IMR-90 (cell line): Measurements from ENCODE around the gene RNF32. TPM values are rescaled to one million over a fixed set of nuclear protein-coding genes. Genes with fewer than 3 reads are reported as not detected.

Experiments
- ATAC-seq: fragments of 200-7000 bp; cut with Tn5 transposase; 2 replicates; pipeline ENCODE4 v1.9.1; 2020; ENCODE audit warnings: low read depth, mild to moderate bottlenecking, moderate library complexity
- BruUV-seq: library from RNA; stranded (reverse); fragments of 400-500 nt; replicated peaks from 2 replicates; lab custom pipeline; 2021; lab: Mats Ljungman, UMichigan
- CTCF ChIA-PET: fragments of 300-600 bp; formaldehyde crosslinking; extraction: SDS; loops from one replicate; lab custom pipeline; 2021; ENCODE audit warnings: antibody characterized with exemption; lab: Yijun Ruan, JAX
- POLR2A ChIA-PET: fragments of 300-600 bp; sonication (Branson Sonifier 250); formaldehyde crosslinking; loops from one replicate; lab custom pipeline; 2022; ENCODE audit warnings: antibody characterized with exemption; ENCODE audit not compliant: unreplicated experiment; lab: Charles Lee
- DNase-seq: peaks from one replicate; pipeline ENCODE4 v3.0.0; 2013
- H2AFZ ChIP-seq: replicated peaks from 2 replicates; pipeline ENCODE3; 2013; ENCODE audit warnings: low read length, mild to moderate bottlenecking; ENCODE audit not compliant: poor library complexity
- H2AK5ac ChIP-seq: 2 replicates; pipeline ENCODE4 v1.6.1; 2013; ENCODE audit warnings: low read depth, low read length, inconsistent platforms
- H2AK9ac ChIP-seq: replicated peaks from 2 replicates; pipeline ENCODE3; 2013; ENCODE audit warnings: mild to moderate bottlenecking, low read depth, low read length, moderate library complexity; ENCODE audit not compliant: poor library complexity
- H2BK120ac ChIP-seq: 2 replicates; pipeline ENCODE4 v1.6.1; 2013; ENCODE audit warnings: low read depth, low read length, inconsistent platforms
- H2BK15ac ChIP-seq: 3 replicates; pipeline ENCODE4 v1.6.1; 2013; ENCODE audit warnings: low read depth, low read length, inconsistent platforms
- H2BK20ac ChIP-seq: 2 replicates; pipeline ENCODE4 v1.6.1; 2013; ENCODE audit warnings: low read depth, mild to moderate bottlenecking, inconsistent platforms, low read length, moderate library complexity
- H2BK5ac ChIP-seq: 2 replicates; pipeline ENCODE4 v1.6.1; 2013; ENCODE audit warnings: mild to moderate bottlenecking, low read depth, low read length, inconsistent platforms; ENCODE audit not compliant: poor library complexity, severe bottlenecking
- H3K14ac ChIP-seq: replicated peaks from 2 replicates; pipeline ENCODE4 v1.6.1; 2013; ENCODE audit warnings: low read depth, low read length, inconsistent platforms
- H3K18ac ChIP-seq: 2 replicates; pipeline ENCODE4 v1.6.1; 2013; ENCODE audit warnings: low read depth, low read length, control low read depth
- H3K23ac ChIP-seq: 2 replicates; pipeline ENCODE4 v1.6.1; 2013; ENCODE audit warnings: low read depth, low read length, inconsistent platforms
- H3K27ac ChIP-seq: 2 replicates; pipeline ENCODE4 v1.5.1; 2013; ENCODE audit warnings: mild to moderate bottlenecking, control low read depth, low read length; ENCODE audit not compliant: insufficient read depth
- H3K27me3 ChIP-seq: 2 replicates; pipeline ENCODE4 v1.6.1; 2013; ENCODE audit warnings: low read length; ENCODE audit not compliant: control insufficient read depth, insufficient read depth
- H3K36me3 ChIP-seq: 2 replicates; pipeline ENCODE4 v1.6.1; 2013; ENCODE audit warnings: low read length, mixed read lengths; ENCODE audit not compliant: control insufficient read depth, insufficient read depth
- H3K4ac ChIP-seq: 2 replicates; pipeline ENCODE4 v1.6.1; 2013; ENCODE audit warnings: low read depth, low read length, inconsistent platforms
- H3K4me1 ChIP-seq: 2 replicates; pipeline ENCODE4 v1.6.1; 2013; ENCODE audit warnings: low read length, mixed read lengths; ENCODE audit not compliant: control insufficient read depth, insufficient read depth
- H3K4me2 ChIP-seq: 2 replicates; pipeline ENCODE4 v1.6.1; 2013; ENCODE audit warnings: low read depth, mild to moderate bottlenecking, control low read depth, low read length, moderate library complexity
- H3K4me3 ChIP-seq: 2 replicates; pipeline ENCODE4 v1.5.1; 2013; ENCODE audit warnings: low read depth, mild to moderate bottlenecking, control low read depth, low read length, moderate library complexity; ENCODE audit not compliant: insufficient read depth
- H3K56ac ChIP-seq: 2 replicates; pipeline ENCODE4 v1.6.1; 2013; ENCODE audit warnings: low read length, inconsistent platforms; ENCODE audit not compliant: insufficient read depth; ENCODE audit errors: extremely low read depth
- H3K79me1 ChIP-seq, 2 experiments: 2 replicates each; pipeline ENCODE4 v1.6.1; 2013; ENCODE audit warnings: low read length in 2 of 2, inconsistent platforms in 1 of 2, low read depth in 1 of 2
- H3K9ac ChIP-seq: 2 replicates; pipeline ENCODE4 v1.6.1; 2013; ENCODE audit warnings: low read depth, low read length, control low read depth
- H3K9me1 ChIP-seq: 2 replicates; pipeline ENCODE4 v1.6.1; 2013; ENCODE audit warnings: low read length, inconsistent platforms; ENCODE audit not compliant: insufficient read depth
- H3K9me3 ChIP-seq: 2 replicates; pipeline ENCODE4 v1.6.1; 2013; ENCODE audit warnings: low read length; ENCODE audit not compliant: control insufficient read depth, insufficient read depth
- H4K20me1 ChIP-seq: 2 replicates; pipeline ENCODE4 v1.6.1; 2013; ENCODE audit warnings: low read length, inconsistent platforms; ENCODE audit not compliant: insufficient read depth
- H4K5ac ChIP-seq: 2 replicates; pipeline ENCODE4 v1.6.1; 2013; ENCODE audit warnings: mild to moderate bottlenecking, low read depth, low read length, control low read depth
- H4K8ac ChIP-seq, 2 experiments: 2 replicates each; pipeline ENCODE4 v1.6.1; 2013; ENCODE audit warnings: low read depth in 2 of 2, low read length in 2 of 2, control low read depth in 1 of 2, inconsistent platforms in 1 of 2
- H4K91ac ChIP-seq: 2 replicates; pipeline ENCODE4 v1.6.1; 2013; ENCODE audit warnings: low read depth, low read length, inconsistent platforms; ENCODE audit not compliant: insufficient read depth
- BHLHE40 ChIP-seq: fragments of 150-350 bp; IDR thresholded peaks from 2 replicates; pipeline ENCODE4 v1.6.1; 2016; ENCODE audit warnings: mild to moderate bottlenecking, low read depth, low read length
- CHD1 ChIP-seq: IDR thresholded peaks from 2 replicates; pipeline ENCODE4 v1.6.1; 2012; ENCODE audit warnings: low read depth, low read length, improper control_type of control experiment
- ELK1 ChIP-seq: fragments of 150-350 bp; IDR thresholded peaks from 2 replicates; pipeline ENCODE4 v1.6.1; 2016; ENCODE audit warnings: low read depth, mild to moderate bottlenecking, low read length, moderate library complexity, borderline replicate concordance
- POLR2A ChIP-seq: IDR thresholded peaks from 2 replicates; pipeline ENCODE4 v1.6.1; 2012; ENCODE audit warnings: mild to moderate bottlenecking, low read depth, low read length
- RCOR1 ChIP-seq: IDR thresholded peaks from 2 replicates; pipeline ENCODE4 v1.6.1; 2012; ENCODE audit warnings: mild to moderate bottlenecking, low read length, improper control_type of control experiment; ENCODE audit not compliant: insufficient replicate concordance
- RFX5 ChIP-seq: IDR thresholded peaks from 2 replicates; pipeline ENCODE4 v1.8.0; 2012; ENCODE audit warnings: low read depth, mild to moderate bottlenecking, low read length, moderate library complexity
- WGBS, 2 experiments: methylation state at CpG; one replicate each; pipeline versions ENCODE4 v1.1.5 to v1.1.7; 2013; ENCODE audit warnings: missing lambda C conversion rate in 2 of 2; ENCODE audit not compliant: insufficient read length in 1 of 2; ENCODE audit errors: extremely low coverage in 2 of 2; 5-methylcytosine and 5-hydroxymethylcytosine counted together
- dilution Hi-C: fragments of 300-500 bp; cut with HindIII; formaldehyde crosslinking; loops from one replicate; pipeline ENCODE4 v1.14.3; 2018; ENCODE audit warnings: low sequenced_read_pairs; ENCODE audit not compliant: unreplicated experiment
- in situ Hi-C: fragments of 300-500 bp; cut with MboI; formaldehyde crosslinking; loops from 3 replicates; pipeline ENCODE4 v1.14.3; 2019; ENCODE audit warnings: low sequenced_read_pairs, inconsistent platforms, mixed read lengths
- intact Hi-C: fragments of 100-400 bp; cut with micrococcal nuclease; formaldehyde crosslinking; loops from 2 replicates; pipeline ENCODE4 v1.10.0; 2022
- polyA plus RNA-seq, 3 experiments: library from polyadenylated mRNA; depleted of rRNA; stranded (reverse); fragments of >200 nt; gene quantifications; 2 replicates each; pipeline ENCODE4 v1.2.3, GENCODE V29; 2012; ENCODE audit warnings: low replicate concordance in 1 of 3
- total RNA-seq: library from RNA; depleted of rRNA; stranded (reverse); fragments of >200 nt; gene quantifications from 2 replicates; pipeline ENCODE4 v1.2.3, GENCODE V29; 2012
- TF ChIP-seq, protein P1 (sequence below): fragments of 150-350 bp; IDR thresholded peaks from 2 replicates; pipeline ENCODE4 v1.6.1; 2017; ENCODE audit warnings: mild to moderate bottlenecking, antibody characterized with exemption, low read length, low read depth

RNF32 gene
- total and polyA plus RNA-seq, 2 of the 4 experiments (the other 2 are of a cell fraction): 0.36 to 0.63 TPM

DNA sequence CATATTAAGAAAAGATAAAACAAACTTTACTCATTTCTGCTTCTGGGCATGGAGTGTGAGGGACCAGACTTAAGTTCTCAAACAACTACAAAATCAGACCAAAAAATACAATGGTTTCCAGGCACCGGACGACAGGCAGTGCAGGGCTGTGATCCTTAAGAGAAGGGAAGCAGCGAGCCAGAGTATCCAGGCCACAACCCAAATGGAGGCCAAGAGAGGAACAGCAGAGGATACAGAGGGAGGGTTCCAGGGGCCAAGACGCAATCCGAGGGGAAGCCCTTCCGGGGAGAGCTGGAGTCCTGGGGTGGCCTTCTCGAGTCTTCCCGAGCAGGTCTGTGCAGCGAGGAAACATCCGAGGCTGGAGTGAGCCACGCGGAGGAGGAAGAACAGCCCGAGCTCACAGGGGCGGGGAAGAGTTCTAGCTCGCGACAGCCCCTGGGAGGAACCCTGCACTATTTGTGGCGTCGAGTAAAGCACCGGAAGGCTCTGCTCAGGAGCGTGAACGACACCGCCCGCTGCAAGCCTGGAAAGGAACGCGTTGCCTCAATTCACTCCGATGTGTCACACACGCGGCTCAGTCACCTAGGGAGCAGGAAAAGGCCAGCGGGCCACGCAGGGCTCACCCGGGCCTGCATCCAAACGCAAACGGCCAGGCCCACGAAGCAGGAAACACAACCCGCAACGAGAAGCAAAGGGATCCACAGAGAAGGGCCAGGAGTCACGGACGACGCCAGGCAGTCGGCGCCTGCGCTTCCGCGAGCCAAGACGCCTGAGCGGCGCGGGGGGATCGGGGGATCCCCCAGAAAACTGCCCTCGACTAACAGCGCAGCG is 933 bp upstream of the RNF32 start:
- H4K5ac ChIP-seq: peak overlapping the region; percentile 65
- peak overlapping the region; percentile 90 for H2AFZ ChIP-seq
- ATAC-seq (peak; percentile 4), DNase-seq (no peak)
- H2BK120ac ChIP-seq: no peak overlapping the region; the same call in 1 of the 2 replicates
- H2BK5ac ChIP-seq: peak overlapping the region; percentile 4
- peaks cover 2% of the 10 kb centered on the region; the same call in 1 of the 2 replicates for H3K4me1 ChIP-seq
- H3K56ac ChIP-seq: no peak overlapping the region
- peaks cover 7 to 19% of the 10 kb centered on the region in 2 experiments for H3K79me1 ChIP-seq
- no peaks in the 10 kb centered on the region for H4K20me1 ChIP-seq
- peak overlapping the region; percentile 51; the same call in 1 of the 2 replicates for H2AK5ac ChIP-seq
- H3K9ac ChIP-seq: peak overlapping the region; percentile 31; the same call in 1 of the 2 replicates
- peak overlapping the region; percentile 85 for H3K4ac ChIP-seq
- H3K27ac ChIP-seq: peak overlapping the region; percentile 3; the same call in 1 of the 2 replicates
- H3K9me3 ChIP-seq: no peaks in the 10 kb centered on the region
- no peaks in the 10 kb centered on the region for H3K27me3 ChIP-seq
- no TSS peak for BruUV-seq
- H4K8ac ChIP-seq: peak overlapping the region; percentile 75 to 82
- dilution Hi-C loops: no loop called here
- H2BK15ac ChIP-seq: no peak overlapping the region
- peak overlapping the region; percentile 84 for H3K4me2 ChIP-seq
- peak overlapping the region; percentile 62 for H3K23ac ChIP-seq
- H3K14ac ChIP-seq: peak overlapping the region; percentile 82
- peak overlapping the region; percentile 85 for H3K4me3 ChIP-seq
- TF ChIP-seq CHD1 (no peak), POLR2A (no peak), RCOR1 (no peak), RFX5 (no peak), BHLHE40 (no peak), ELK1 (no peak)
- TF ChIP-seq, protein P1, sequence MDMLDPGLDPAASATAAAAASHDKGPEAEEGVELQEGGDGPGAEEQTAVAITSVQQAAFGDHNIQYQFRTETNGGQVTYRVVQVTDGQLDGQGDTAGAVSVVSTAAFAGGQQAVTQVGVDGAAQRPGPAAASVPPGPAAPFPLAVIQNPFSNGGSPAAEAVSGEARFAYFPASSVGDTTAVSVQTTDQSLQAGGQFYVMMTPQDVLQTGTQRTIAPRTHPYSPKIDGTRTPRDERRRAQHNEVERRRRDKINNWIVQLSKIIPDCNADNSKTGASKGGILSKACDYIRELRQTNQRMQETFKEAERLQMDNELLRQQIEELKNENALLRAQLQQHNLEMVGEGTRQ: no peak
- H3K18ac ChIP-seq: no peak overlapping the region
- H2AK9ac ChIP-seq: peak overlapping the region; percentile 94
- H3K9me1 ChIP-seq: peaks cover 3% of the 10 kb centered on the region; the same call in 1 of the 2 replicates
- H4K91ac ChIP-seq: peak overlapping the region; percentile 52
- CTCF ChIA-PET: no interaction called here
- intact Hi-C loops: loop anchor here (2.0 kb wide), 1 partner anchor 113 kb away; no protein-coding TSS in a partner anchor
- H3K36me3 ChIP-seq: no peaks in the 10 kb centered on the region
- POLR2A ChIA-PET: no interaction called here
- WGBS, 2 experiments: 76% methylated on average over 37 of the region's 52 CpGs; no CpG with 5 or more reads in 1 of the 2 experiments
- in situ Hi-C loops: loop anchor here (25.0 kb wide), 2 partner anchors 498 to 827 kb away; partner anchors contain the start of genes SHH and UBE3C
- no peak overlapping the region for H2BK20ac ChIP-seq
